IMR-90 (cell line): Measurements from ENCODE around the gene MEIS1. TPM values are rescaled to one million over a fixed set of nuclear protein-coding genes. Genes with fewer than 3 reads are reported as not detected.

Experiments
- BHLHE40 ChIP-seq: fragments of 150-350 bp; IDR thresholded peaks from 2 replicates; pipeline ENCODE4 v1.6.1; 2016; ENCODE audit warnings: mild to moderate bottlenecking, low read depth, low read length
- CEBPB ChIP-seq: IDR thresholded peaks from 2 replicates; pipeline ENCODE4 v1.6.1; 2012; ENCODE audit warnings: low read depth, low read length, improper control_type of control experiment
- MAZ ChIP-seq: IDR thresholded peaks from 2 replicates; pipeline ENCODE4 v1.6.1; 2012; ENCODE audit warnings: low read depth, mild to moderate bottlenecking, low read length, improper control_type of control experiment, moderate library complexity, borderline replicate concordance
- POLR2A ChIP-seq: IDR thresholded peaks from 2 replicates; pipeline ENCODE4 v1.6.1; 2012; ENCODE audit warnings: mild to moderate bottlenecking, low read depth, low read length
- RAD21 ChIP-seq: IDR thresholded peaks from 2 replicates; pipeline ENCODE4 v1.6.1; 2012; ENCODE audit warnings: low read length, improper control_type of control experiment
- RCOR1 ChIP-seq: IDR thresholded peaks from 2 replicates; pipeline ENCODE4 v1.6.1; 2012; ENCODE audit warnings: mild to moderate bottlenecking, low read length, improper control_type of control experiment; ENCODE audit not compliant: insufficient replicate concordance
- SMC3 ChIP-seq: fragments of 150-350 bp; IDR thresholded peaks from 2 replicates; pipeline ENCODE4 v1.6.1; 2016; ENCODE audit warnings: low read depth, mild to moderate bottlenecking, antibody characterized with exemption, low read length, moderate library complexity
- polyA plus RNA-seq, 3 experiments: library from polyadenylated mRNA; depleted of rRNA; stranded (reverse); fragments of >200 nt; gene quantifications; 2 replicates each; pipeline ENCODE4 v1.2.3, GENCODE V29; 2012; ENCODE audit warnings: low replicate concordance in 1 of 3
- total RNA-seq: library from RNA; depleted of rRNA; stranded (reverse); fragments of >200 nt; gene quantifications from 2 replicates; pipeline ENCODE4 v1.2.3, GENCODE V29; 2012

MEIS1 gene
- total and polyA plus RNA-seq, 2 of the 4 experiments (the other 2 are of a cell fraction) = 54.4 to 157 TPM

GRCh38 chr2:66574701-66575624, 140.0 kb downstream of the MEIS1 start (continued):
- TF ChIP-seq RAD21 (peak; percentile 71), RCOR1 (no peak), POLR2A (peak; percentile 56; the same call in 1 of the 2 replicates), CEBPB (no peak), BHLHE40 (peak; percentile 90; the same call in 1 of the 2 replicates), MAZ (peak; percentile 99), SMC3 (peak; percentile 44)
